Osteocyte (in vitro differentiated cells): ENCODE measurements around the gene TRPC4AP. TPM values are rescaled to one million over a fixed set of nuclear protein-coding genes. Genes with fewer than 3 reads are reported as not detected.

Experiments
- DNase-seq: peaks from one replicate; pipeline ENCODE4 v3.0.0; 2021; ENCODE audit warnings: mixed read lengths; ENCODE audit not compliant: unreplicated experiment; ENCODE audit errors: extremely low spot score
- H3K27ac Mint-ChIP-seq: one replicate; pipeline ENCODE4 v1.8.0; 2021; ENCODE audit warnings: mild to moderate bottlenecking, mixed read lengths; ENCODE audit not compliant: unreplicated experiment
- H3K27me3 Mint-ChIP-seq: one replicate; pipeline ENCODE4 v1.8.0; 2021; ENCODE audit warnings: mixed read lengths; ENCODE audit not compliant: unreplicated experiment
- H3K36me3 Mint-ChIP-seq: one replicate; pipeline ENCODE4 v1.8.0; 2021; ENCODE audit warnings: mixed read lengths; ENCODE audit not compliant: unreplicated experiment
- H3K4me1 Mint-ChIP-seq: one replicate; pipeline ENCODE4 v1.8.0; 2021; ENCODE audit warnings: mixed read lengths; ENCODE audit not compliant: unreplicated experiment
- H3K4me3 Mint-ChIP-seq: one replicate; pipeline ENCODE4 v1.8.0; 2021; ENCODE audit warnings: mild to moderate bottlenecking, moderate library complexity, mixed read lengths; ENCODE audit not compliant: unreplicated experiment
- H3K9me3 Mint-ChIP-seq: one replicate; pipeline ENCODE4 v1.8.0; 2021; ENCODE audit warnings: mixed read lengths; ENCODE audit not compliant: unreplicated experiment
- CTCF ChIP-seq: fragments of 200-600 bp; sonication (generic); IDR thresholded peaks from 2 replicates; pipeline ENCODE4 v1.5.0; 2021; ENCODE audit warnings: antibody characterized with exemption, mild to moderate bottlenecking, moderate library complexity
- total RNA-seq: library from RNA; stranded (reverse); gene quantifications from 2 replicates; pipeline ENCODE4 v1.2.1, GENCODE V29; 2021

The TRPC4AP gene
- total RNA-seq, 1 donor from 2014 or later: 83.0 TPM

GRCh38 chr20:34984756-34985261, 107.8 kb downstream of the TRPC4AP start:
- DNase-seq: no peak
- Mint-ChIP-seq H3K27me3 (peaks cover 8% of the 10 kb centered on the region), H3K36me3 (no peaks in the 10 kb centered on the region), H3K4me1 (peaks cover 13% of the 10 kb centered on the region), H3K9me3 (no peaks in the 10 kb centered on the region), H3K27ac (no peak overlapping the region), H3K4me3 (no peak overlapping the region)
- TF ChIP-seq CTCF: no peak

GRCh38 chr20:34983995-34984735, 108.4 kb downstream of the TRPC4AP start:
- no peak for DNase-seq
- TF ChIP-seq CTCF: no peak
- H3K27me3 Mint-ChIP-seq: peaks cover 8% of the 10 kb centered on the region
- H3K4me3 Mint-ChIP-seq: no peak overlapping the region
- H3K36me3 Mint-ChIP-seq: no peaks in the 10 kb centered on the region
- no peak overlapping the region for H3K27ac Mint-ChIP-seq
- H3K9me3 Mint-ChIP-seq: no peaks in the 10 kb centered on the region
- H3K4me1 Mint-ChIP-seq: peaks cover 13% of the 10 kb centered on the region

- H3K27me3 Mint-ChIP-seq: peaks cover 8% of the 10 kb centered on the region
- no peak overlapping the region for H3K27ac Mint-ChIP-seq
- H3K4me3 Mint-ChIP-seq: no peak overlapping the region
- TF ChIP-seq CTCF: no peak
- DNase-seq: no peak
- no peaks in the 10 kb centered on the region for H3K9me3 Mint-ChIP-seq
- no peaks in the 10 kb centered on the region for H3K36me3 Mint-ChIP-seq
- peaks cover 13% of the 10 kb centered on the region for H3K4me1 Mint-ChIP-seq
Observed at GRCh38 chr20:34983089-34983820, 109.4 kb downstream of the TRPC4AP start.

GRCh38 chr20:34982270-34983088, 110.1 kb downstream of the TRPC4AP start:
- no peak for DNase-seq
- Mint-ChIP-seq H3K9me3 (no peaks in the 10 kb centered on the region), H3K27me3 (peaks cover 8% of the 10 kb centered on the region), H3K4me3 (no peak overlapping the region), H3K36me3 (no peaks in the 10 kb centered on the region), H3K4me1 (peaks cover 13% of the 10 kb centered on the region), H3K27ac (no peak overlapping the region)
- no peak for TF ChIP-seq CTCF
